ENCODE results near the gene UBXN7. TPM values are rescaled to one million over a fixed set of nuclear protein-coding genes. Genes with fewer than 3 reads are reported as not detected.
"Not testable (repeated sequence)": the region's sequence is repeated elsewhere in the genome, so short reads cannot be mapped to it uniquely, and the experiment has no call there.

UBXN7 gene
- total RNA-seq, 1 donor from 2014 or later = 46.8 TPM

DNA sequence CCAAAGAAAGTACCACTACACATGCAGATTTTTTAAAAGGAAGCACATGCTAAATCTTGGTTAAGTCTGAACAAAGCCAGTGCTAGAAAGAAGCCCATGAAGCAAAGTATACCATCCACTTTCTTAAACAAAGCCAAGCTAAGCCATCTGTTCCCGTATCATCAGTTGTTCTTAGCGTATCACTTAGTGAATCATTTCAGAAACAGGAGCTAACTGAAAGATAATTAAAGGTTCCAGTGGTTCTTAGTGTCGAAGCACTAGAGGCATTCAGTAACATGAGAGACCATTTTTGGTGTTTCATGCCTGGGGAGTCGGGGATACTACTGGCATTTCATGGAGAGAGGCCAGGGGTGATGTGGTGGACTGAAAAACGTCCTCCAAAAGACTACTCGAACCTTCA is 12.8 kb downstream of the UBXN7 start:
- DNase-seq (ENCODE audit: low spot score) = no peak

DNA sequence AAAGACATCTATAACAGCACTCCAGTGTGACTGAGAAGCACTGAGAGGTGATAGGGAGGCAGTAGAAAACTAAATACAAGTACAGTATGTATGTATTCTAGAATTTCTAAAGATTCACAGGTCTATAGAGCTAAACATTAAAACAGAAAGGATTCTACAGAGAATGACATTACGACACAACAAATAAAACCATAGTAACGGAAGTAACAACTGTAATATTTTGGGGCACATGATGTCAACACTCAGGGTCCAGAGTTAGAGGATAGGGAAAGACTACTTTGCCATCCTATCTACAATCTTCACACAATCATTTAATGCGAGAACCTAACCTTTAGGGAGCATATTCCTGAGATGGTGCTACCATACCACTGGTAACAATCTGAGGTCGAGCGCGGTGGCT is 13.6 kb downstream of the UBXN7 start:
- DNase-seq (ENCODE audit: low spot score) = no peak

DNA sequence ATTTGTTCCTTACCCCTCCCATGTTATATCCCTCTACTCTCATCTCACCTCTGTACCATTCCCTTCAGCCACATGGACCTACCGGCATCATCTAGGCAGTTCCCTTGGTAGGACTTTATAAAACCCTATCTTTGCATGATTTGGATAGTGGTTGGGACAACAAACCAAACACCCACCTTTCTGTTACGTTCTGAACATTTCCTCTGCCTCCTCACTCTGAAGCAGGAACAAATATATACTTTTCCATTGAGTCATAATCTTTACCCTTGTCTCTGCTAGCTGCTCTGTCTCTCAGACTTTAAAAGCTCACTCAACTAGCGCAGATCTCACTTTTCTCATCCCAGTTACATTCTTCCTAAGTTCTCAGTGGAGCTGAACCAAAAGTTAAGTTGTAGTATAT is 17.8 kb downstream of the UBXN7 start:
- no peak for DNase-seq (ENCODE audit: low spot score)

DNA sequence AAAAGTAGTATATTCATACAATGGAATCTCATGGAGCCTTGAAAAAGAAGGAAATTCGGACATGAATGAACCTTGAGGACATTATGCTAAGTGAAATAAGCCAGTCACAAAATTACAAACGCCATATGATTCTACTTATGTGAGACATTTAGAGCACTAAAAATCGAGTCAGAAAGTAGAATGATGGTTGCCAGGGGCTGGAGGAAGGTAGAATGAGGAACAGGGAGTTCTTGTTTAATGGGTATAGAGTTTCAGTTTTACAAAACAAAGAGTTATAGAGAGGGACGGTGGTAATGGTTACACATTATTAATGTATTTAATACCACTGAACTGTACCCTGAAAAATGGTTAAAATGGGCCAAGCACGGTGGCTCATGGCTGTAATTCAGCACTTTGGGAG is 19.5 kb downstream of the UBXN7 start:
- no peak for DNase-seq (ENCODE audit: low spot score)

DNA sequence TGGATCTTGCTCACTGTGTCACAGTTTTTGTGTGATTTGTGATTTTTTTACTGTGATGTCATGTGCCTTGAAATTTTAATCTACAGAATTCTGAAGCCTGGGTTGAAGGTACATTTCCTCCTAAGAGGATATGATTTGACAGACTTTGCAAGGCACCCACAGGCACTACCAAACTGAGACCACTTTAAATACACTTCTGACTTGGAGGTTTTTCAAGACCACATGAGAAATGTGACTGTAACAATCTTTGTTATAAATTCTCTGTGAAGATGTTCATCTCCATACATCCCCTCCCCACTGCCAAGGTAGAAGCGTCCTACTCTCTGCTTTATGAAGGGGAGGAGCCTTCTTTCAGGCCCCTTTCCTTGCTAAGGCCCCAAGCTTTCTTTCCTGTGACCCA is 22.8 kb downstream of the UBXN7 start:
- no peak for DNase-seq (ENCODE audit: low spot score)

DNA sequence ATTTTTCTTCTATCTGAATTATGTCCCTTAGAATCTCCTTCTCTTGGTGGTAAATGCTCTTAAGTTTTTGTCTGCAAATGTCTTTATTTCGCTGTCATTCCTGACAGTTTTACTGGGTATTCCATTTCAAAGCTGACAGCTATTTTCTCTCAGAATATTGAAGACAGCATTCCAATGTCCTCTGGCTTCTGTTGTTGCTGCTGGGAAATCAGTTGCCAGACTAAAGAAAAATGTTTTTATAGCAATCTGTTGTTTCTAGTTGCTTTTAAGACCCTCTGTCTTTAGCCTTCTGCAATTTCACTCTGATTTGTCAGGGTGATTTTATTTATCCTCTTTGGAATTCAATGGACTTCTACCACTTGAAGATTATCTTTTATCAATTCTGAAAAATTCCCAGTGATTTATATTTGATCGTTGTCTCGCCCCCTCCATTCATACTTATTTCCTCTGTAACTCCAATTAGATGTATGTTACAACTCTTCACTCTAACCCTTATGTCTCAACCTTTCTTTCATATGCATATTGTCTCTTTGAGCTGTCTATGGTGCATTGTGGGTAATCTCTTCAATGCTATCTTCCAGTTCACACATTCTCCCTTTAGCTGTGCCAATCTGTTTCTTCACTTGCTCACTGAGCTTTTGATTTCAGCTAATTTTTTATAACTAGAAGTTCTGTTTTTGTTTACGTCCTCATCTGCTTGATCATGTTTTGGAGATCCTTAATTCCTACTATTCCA is 23.5 kb downstream of the UBXN7 start:
- no peak for DNase-seq (ENCODE audit: low spot score)

DNA sequence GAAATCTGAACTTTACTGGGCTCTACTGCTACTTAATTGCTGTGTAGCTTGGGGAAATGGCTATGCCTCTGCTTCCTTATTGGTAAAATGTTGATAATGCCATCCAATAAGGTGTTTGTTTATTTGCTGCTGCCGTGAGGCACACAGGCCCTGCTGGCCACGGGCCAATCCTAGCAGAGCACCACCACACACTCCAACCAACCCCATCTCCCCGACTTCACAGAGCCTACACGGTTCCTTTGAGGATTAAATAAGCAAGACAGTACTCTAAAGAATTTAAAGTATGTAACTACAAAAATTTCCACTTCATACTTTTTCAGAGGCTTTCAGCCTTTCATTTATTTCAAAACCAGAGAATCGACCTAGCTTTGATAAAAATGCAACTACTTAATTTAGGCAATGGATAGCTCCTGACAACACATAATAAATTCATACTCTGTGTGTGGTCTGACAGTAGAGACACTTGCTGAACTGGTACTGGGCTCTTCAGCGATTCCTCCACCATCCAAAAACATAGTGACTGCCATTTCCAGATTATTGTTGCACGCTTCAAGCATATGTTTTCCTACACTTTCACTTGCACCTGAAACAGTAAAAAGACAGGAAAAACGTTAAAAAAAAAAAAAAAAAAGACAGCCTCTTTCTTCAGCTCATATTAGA is 25.3 kb downstream of the UBXN7 start:
- DNase-seq (ENCODE audit: low spot score) = no peak

DNA sequence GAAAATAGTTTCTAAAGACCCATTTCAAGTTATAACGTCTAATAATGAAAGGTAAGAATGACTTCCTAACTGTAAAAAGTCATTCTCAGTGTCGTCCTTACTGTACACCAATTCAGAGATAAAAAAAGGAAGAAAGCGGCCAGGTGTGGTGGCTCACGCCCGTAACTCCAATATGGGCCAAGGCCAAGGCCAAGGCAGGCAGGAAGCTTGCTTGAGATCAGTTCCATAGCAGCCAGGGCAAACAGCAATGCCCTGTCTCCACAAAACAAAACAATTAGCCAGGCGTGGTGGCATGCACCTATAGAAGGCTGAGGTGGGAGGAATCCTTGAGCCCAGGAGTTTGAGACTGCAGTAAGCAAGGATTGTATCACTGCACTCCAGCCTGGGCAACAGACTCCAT is 31.9 kb downstream of the UBXN7 start:
- no peak for DNase-seq (ENCODE audit: low spot score)

DNA sequence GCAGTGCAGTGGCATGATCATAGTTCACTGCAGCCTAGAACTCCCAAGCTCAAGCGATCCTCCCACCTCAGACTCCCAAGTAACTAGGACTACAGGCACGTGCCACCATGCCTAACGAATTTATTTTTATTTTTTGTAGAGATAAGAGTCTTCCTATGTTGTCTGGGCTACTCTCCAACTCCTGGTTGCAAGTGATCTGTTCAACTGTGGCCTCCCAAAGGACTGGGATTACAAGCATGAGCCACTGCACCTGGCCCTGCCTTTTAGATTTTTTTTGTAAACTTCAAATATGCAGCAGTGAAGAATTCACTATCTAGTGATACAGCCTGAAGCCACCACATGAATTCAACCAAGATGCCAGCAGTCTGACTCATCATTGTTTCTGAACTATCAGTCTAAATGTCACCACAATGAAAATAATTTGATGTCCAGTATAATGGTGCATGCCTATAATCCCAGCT is 32.7 kb downstream of the UBXN7 start:
- DNase-seq (ENCODE audit: low spot score) = no peak

DNA sequence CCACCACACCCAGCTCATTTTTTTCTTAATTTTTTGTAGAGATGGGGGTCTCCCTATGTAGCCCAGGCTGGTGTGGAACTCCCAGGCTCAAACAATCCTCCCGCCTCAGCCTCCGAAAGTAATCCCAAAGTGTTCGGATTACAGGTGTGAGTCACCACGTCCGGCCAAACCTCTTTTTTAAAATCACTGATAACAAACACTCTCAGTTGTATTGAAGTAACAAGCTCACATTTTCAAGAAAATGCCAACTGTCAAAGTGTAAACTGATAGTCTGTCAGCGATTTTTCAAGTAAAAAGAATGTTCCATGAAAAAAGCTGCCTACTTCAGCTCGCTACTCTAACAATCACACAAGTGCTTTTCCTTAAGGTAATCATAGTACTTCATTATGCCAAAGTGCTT is 33.4 kb downstream of the UBXN7 start:
- DNase-seq (ENCODE audit: low spot score) = no peak

DNA sequence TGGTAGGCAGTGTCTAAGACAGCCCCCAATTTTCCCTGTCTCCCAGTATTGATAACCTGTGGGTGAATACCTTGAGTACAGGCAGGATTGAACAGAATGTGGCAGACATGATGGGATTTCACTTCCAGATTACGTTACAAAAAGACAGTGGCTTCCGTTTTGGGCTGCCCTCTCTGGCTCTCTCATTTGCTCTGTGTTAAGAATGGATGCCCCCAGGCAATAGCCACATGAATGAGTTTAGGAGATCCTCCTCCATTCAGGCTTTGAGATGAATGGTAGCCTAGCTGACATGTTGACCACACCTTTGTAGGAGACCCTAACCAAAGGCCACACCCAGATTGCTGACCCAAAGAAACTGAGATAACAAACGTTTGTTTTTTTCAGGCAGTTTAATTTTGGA is 34.3 kb downstream of the UBXN7 start:
- no peak for DNase-seq (ENCODE audit: low spot score)

DNA sequence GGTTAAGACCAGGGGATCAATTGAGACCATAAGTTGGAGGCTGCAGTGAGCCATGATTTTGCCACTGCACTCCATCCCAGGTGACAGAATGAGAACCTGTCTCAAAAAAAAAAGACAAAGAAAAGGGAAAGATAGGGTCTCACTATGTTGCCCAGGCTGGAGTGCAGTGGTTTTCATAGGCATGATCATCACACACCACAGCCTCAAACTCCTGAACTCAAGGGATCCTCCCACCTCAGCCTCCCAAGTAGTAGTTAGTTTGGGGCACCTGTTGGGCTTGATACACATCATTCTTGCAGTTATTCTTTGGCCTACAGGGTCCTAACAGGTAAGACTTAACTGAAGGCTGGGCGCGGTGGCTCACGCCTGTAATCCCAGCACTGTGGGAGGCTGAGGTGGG is 42.1 kb downstream of the UBXN7 start:
- DNase-seq (ENCODE audit: low spot score) = no peak

DNA sequence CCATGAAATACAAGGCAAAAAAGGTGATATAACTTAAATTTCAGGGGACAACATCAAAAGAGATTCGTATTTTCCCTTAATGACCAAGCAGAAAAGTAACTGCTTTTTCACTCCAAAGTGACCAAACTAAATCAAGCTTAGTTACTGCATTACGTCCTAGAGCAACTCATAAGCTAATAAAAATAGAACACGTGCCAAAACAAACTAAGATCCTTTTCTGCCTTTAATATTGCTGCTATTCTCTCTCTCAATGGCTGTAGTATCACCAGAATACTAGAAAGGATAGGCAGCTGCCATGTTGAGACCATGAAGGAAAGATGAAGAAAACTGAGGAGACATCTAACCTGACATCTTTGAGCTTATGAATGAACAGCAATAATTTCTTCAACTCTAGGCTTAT is 43.3 kb downstream of the UBXN7 start:
- no peak for DNase-seq (ENCODE audit: low spot score)

DNA sequence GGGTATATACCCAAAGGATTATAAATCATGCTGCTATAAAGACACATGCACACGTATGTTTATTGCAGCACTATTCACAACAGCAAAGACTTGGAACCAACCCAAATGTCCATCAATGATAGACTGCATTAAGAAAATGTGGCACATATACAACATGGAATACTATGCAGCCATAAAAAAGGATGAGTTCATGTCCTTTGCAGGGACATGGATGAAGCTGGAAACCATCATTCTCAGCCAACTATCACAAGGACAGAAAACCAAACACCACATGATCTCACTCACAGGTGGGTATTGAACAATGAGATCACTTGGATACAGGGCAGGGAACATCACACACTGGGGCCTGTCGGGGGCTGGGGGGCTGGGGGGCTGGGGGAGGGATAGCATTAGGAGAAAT is 44.3 kb downstream of the UBXN7 start:
- not testable (repeated sequence) for DNase-seq (ENCODE audit: low spot score)

DNA sequence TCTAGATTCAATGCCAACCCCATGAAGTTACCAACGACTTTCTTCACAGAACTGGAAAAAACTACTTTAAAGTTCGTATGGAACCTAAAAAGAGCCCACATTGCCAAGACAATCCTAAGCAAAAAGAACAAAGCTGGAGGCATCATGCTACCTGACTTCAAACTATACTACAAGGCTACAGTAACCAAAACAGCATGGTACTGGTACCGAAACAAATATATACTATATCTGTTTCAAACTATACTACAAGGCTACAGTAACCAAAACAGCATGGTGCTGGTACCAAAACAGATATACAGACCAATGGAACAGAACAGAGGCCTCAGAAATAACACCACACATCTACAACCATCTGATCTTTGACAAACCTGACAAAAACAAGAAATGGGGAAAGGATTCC is 45.4 kb downstream of the UBXN7 start:
- DNase-seq (ENCODE audit: low spot score) = not testable (repeated sequence)

DNA sequence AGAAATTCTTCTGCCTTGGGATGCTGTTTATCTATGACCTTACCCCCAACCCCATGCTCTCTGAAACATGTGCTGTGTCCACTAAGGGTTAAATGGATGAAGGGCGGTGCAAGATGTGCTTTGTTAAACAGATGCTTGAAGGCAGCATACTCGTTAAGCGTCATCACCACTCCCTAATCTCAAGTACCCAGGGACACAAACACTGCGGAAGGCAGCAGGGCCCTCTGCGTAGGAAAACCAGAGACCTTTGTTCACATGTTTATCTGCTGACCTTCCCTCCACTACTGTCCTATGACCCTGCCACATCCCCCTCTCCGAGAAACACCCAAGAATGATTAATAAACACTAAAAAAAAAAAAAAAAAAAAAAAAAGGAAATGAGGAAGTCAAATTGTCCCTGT is 46.2 kb downstream of the UBXN7 start:
- not testable (repeated sequence) for DNase-seq (ENCODE audit: low spot score)

DNA sequence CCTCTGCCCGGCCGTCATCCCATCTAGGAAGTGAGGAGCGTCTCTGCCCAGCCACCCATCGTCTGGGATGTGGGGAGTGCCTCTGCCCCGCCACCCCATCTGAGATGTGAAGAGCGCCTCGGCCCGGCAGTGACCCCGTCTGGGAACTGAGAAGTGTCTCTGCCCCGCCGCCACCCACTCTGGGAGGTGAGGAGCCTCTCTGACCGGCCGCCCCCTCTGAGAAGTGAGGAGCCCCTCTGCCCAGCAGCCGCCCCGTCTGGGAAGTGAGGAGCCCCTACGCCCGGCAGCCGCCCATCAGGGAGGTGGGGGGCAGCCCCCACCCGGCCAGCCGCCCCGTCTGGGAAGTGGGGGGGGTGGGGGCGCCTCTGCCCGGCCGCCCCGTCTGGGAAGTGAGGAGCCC is 46.8 kb downstream of the UBXN7 start:
- DNase-seq (ENCODE audit: low spot score) = not testable (repeated sequence)

DNA sequence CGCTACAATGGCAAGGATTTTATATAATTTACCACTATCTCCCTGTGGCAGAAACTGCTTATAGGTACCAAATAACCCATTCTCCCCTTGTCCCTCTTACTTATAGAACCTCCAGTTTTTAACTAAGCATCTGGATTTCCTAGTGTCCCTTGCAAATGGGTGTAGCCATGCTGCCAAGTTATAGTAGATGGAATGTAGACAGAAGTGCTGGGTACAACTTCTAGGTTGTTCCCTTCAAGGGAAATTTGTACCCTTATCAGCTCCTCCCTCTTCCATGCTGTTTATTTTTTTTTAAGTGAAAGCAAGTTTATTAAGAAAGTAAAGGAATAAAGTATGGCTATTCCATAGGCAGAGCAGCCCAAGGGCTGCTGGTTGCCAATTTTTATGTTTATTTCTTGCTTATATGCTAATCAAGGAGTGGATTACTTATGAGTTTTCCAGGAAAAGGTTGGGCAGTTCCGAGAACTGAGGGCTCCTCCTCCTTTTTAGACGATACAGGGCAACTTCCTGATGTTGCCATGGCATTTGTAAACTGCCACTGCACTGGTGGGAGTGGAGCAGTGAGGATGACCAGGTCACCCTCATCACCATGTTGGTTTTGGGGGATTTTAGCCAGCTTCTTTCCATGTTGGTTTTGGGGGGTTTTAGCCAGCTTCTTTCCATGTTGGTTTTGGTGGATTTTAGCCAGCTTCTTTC is 53.9 kb downstream of the UBXN7 start:
- DNase-seq (ENCODE audit: low spot score) = no peak

DNA sequence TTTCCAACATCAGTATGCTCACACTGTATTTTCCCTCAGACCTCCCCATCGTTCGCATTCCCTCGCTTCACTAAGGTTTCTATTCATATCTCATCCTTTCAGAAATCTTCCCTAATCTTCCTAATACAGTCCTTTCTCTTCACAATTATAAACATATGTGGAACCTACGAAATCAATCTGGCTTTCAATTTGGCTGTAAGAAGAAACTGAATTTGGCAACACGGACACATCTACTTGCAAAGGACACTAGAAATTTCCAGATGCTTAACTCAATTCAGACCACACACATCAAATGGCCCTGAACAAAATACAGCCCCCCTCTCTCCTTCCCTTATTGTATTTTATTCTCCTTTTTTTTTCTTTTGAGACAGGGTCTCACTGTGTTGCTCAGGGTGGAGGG is 54.9 kb downstream of the UBXN7 start:
- DNase-seq (ENCODE audit: low spot score) = no peak

DNA sequence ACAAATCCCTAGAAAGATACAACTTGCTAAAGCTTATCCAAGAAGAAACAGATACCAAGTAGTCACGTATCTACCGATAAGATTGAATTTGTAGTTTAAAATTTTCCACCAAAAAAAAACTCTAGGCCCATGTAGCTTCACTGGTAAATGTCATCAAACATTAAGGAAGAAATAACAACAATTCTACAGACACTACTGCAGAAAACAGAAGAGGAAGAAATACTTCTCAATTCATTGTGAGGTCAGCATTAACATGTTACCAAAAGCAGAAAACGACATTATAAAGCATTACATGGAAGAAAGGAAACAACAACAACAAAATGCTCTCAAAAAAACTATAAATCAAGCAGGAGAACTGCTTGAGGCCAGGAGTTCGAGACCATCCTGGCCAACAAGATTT is 66.5 kb downstream of the UBXN7 start:
- no peak for DNase-seq (ENCODE audit: low spot score)

DNA sequence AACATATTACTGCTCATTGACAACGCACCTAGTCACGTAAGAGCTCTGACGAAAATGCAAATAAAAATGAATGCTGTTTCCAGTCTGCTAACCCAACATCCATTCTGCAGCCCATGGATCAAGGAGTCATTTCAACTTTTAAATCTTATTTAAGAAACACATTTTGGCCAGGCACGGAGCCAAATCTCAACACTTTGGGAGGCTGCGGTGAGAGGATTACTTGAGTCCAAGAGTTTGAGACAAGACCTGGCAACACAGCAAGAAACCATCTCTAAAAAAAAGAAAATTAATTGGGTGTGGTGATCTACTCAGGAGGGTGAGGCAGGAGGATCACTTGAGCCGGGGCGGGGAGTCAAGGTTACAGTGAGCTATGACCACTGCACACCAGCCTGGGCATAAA is 71.6 kb downstream of the UBXN7 start:
- no peak for DNase-seq (ENCODE audit: low spot score)

DNA sequence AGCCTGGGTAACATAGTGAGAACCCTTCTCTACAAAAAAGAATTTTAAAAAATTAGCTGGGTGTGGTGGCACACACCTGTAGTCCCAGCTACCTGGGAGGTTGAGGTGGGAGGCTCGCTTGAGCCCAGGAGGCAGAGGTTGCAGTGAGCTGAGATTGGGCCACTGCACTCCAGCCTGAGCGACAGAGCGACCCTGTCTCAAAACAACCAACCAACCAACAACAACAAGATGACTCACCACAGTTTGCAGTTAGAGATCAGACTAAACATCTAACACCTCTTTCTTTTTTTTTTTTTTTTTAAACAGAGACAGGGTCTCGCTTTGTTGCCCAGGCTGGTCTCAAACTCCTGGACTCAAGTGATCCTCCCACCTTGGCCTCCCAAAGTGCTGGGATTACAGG is 73.7 kb downstream of the UBXN7 start:
- DNase-seq (ENCODE audit: low spot score) = not testable (repeated sequence)

DNA sequence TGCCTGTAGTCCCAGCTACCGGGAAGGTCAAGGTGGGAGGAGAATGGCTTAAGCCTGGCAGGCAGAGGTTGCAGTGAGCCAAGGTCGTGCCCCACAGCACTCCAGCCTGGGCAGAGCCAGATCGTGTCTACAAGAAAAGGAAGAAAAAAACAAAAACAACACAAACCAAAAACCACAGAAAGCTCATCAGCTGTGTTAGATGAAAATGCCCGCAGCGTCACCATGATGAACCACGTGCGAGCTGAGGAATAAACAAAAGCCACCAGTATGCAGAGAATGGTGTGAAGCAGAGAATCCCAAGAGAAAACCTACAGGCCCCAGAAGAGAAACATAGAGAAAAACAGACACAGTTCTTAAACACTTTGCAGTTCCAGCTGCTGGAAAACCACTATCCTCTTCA is 74.3 kb downstream of the UBXN7 start:
- no peak for DNase-seq (ENCODE audit: low spot score)
